HEK293T (cell line): ENCODE measurements around the gene ABI3BP.

Source experiments
- CTCF ChIA-PET: fragments of 350-600 bp; formaldehyde crosslinking; extraction: SDS; loops from one replicate; lab custom pipeline; 2021; ENCODE audit warnings: antibody characterized with exemption, inconsistent platforms; lab: Yijun Ruan, JAX
- POLR2A ChIA-PET: fragments of 350-600 bp; formaldehyde crosslinking; extraction: SDS; loops from one replicate; lab custom pipeline; 2020; ENCODE audit warnings: antibody characterized with exemption, inconsistent platforms; lab: Yijun Ruan, JAX
- DNase-seq: peaks from one replicate; pipeline ENCODE4 v3.0.0; 2012; ENCODE audit warnings: mixed read lengths; ENCODE audit errors: extremely low spot score
- ARNT ChIP-seq: fragments of 450-650 bp; IDR thresholded peaks from 2 replicates; pipeline ENCODE4 v1.6.1; 2017; ENCODE audit warnings: mild to moderate bottlenecking
- BHLHE40 ChIP-seq: fragments of 450-650 bp; IDR thresholded peaks from 2 replicates; pipeline ENCODE4 v1.6.1; 2016; ENCODE audit warnings: mild to moderate bottlenecking, moderate library complexity, borderline replicate concordance
- CTBP1 ChIP-seq: fragments of 450-650 bp; IDR thresholded peaks from 2 replicates; pipeline ENCODE4 v1.6.1; 2016; ENCODE audit warnings: borderline replicate concordance
- ELF4 ChIP-seq: fragments of 450-650 bp; IDR thresholded peaks from 2 replicates; pipeline ENCODE4 v1.6.1; 2017; ENCODE audit warnings: antibody characterized with exemption
- FOXA1 ChIP-seq: fragments of 450-650 bp; IDR thresholded peaks from 2 replicates; pipeline ENCODE4 v1.6.1; 2016; ENCODE audit warnings: mild to moderate bottlenecking
- FOXK2 ChIP-seq: fragments of 450-650 bp; IDR thresholded peaks from 2 replicates; pipeline ENCODE4 v1.6.1; 2016; ENCODE audit warnings: mild to moderate bottlenecking
- FOXM1 ChIP-seq: fragments of 450-650 bp; IDR thresholded peaks from 2 replicates; pipeline ENCODE4 v1.6.1; 2017; ENCODE audit warnings: mild to moderate bottlenecking, borderline replicate concordance
- HDGF ChIP-seq: fragments of 450-650 bp; IDR thresholded peaks from 2 replicates; pipeline ENCODE4 v1.6.1; 2017; ENCODE audit warnings: antibody characterized with exemption, borderline replicate concordance
- L3MBTL2 ChIP-seq: fragments of 450-650 bp; conservative IDR thresholded peaks from 2 replicates; pipeline ENCODE4 v1.6.1; 2016; ENCODE audit warnings: mild to moderate bottlenecking
- LEF1 ChIP-seq: fragments of 450-650 bp; IDR thresholded peaks from 2 replicates; pipeline ENCODE4 v1.6.1; 2017; ENCODE audit warnings: mild to moderate bottlenecking, borderline replicate concordance
- NFRKB ChIP-seq: fragments of 450-650 bp; IDR thresholded peaks from 2 replicates; pipeline ENCODE4 v1.6.1; 2016; ENCODE audit warnings: mild to moderate bottlenecking, moderate library complexity
- SP1 ChIP-seq: fragments of 450-650 bp; IDR thresholded peaks from 2 replicates; pipeline ENCODE4 v1.6.1; 2017
- SUZ12 ChIP-seq: fragments of 450-650 bp; IDR thresholded peaks from 2 replicates; pipeline ENCODE4 v1.6.1; 2016; ENCODE audit warnings: mild to moderate bottlenecking
- TARDBP ChIP-seq: fragments of 450-650 bp; IDR thresholded peaks from 2 replicates; pipeline ENCODE4 v1.6.1; 2016
- ZNF384 ChIP-seq: fragments of 450-650 bp; IDR thresholded peaks from 2 replicates; pipeline ENCODE4 v1.6.1; 2016
- TF ChIP-seq, protein P1 (sequence below): fragments of 450-650 bp; IDR thresholded peaks from 2 replicates; pipeline ENCODE4 v1.6.1; 2016

ABI3BP gene

DNA sequence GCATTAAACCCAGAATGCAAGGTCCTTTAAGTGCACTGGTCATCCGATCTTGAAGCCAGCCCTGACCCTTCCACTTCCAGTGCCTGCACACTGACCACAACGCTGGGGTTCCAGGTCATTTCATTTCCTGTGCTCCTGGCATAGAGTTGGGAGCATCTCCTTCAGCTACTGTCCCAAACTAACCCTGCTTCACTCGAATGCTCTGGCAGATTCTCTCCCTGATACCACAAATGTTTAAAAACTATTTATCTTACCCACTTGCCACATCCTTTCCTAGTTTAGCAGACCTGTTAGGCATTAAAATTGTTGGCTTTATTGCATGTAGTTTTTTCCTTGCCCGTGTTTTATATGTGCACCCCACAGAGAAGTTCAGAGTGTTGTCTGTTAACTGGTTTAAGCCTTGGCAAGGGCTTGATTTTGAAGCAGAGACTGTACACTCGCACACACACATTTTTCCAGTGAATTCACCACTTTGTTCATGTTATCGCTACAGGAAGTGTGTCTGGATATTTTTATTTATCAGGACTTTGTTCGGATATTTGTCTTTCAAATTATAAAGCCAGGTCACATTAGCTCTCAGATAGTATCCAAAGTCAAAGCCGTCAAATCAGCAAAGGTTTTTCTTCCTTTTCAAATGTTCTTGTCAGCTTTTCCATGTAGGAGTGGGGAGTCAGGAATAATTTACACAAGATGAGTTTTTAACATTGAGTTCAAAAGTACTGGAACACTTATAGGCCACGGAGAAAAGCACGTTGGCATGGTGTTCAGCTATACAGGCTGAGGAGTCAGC lies 77.3 kb downstream of the ABI3BP start:
- ChIA-PET POLR2A (no interaction called here), CTCF (no interaction called here)
- DNase-seq: no peak
- no peak for TF ChIP-seq FOXK2
- TF ChIP-seq FOXA1: no peak
- no peak for TF ChIP-seq ZNF384
- no peak for TF ChIP-seq ELF4
- no peak for TF ChIP-seq CTBP1
- TF ChIP-seq, protein P1, sequence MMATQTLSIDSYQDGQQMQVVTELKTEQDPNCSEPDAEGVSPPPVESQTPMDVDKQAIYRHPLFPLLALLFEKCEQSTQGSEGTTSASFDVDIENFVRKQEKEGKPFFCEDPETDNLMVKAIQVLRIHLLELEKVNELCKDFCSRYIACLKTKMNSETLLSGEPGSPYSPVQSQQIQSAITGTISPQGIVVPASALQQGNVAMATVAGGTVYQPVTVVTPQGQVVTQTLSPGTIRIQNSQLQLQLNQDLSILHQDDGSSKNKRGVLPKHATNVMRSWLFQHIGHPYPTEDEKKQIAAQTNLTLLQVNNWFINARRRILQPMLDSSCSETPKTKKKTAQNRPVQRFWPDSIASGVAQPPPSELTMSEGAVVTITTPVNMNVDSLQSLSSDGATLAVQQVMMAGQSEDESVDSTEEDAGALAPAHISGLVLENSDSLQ: no peak
- TF ChIP-seq FOXM1: no peak
- no peak for TF ChIP-seq SUZ12
- no peak for TF ChIP-seq ARNT
- TF ChIP-seq HDGF: no peak
- TF ChIP-seq LEF1: no peak
- TF ChIP-seq SP1: no peak
- TF ChIP-seq NFRKB: no peak
- no peak for TF ChIP-seq L3MBTL2
- TF ChIP-seq TARDBP: no peak
- no peak for TF ChIP-seq BHLHE40

DNA sequence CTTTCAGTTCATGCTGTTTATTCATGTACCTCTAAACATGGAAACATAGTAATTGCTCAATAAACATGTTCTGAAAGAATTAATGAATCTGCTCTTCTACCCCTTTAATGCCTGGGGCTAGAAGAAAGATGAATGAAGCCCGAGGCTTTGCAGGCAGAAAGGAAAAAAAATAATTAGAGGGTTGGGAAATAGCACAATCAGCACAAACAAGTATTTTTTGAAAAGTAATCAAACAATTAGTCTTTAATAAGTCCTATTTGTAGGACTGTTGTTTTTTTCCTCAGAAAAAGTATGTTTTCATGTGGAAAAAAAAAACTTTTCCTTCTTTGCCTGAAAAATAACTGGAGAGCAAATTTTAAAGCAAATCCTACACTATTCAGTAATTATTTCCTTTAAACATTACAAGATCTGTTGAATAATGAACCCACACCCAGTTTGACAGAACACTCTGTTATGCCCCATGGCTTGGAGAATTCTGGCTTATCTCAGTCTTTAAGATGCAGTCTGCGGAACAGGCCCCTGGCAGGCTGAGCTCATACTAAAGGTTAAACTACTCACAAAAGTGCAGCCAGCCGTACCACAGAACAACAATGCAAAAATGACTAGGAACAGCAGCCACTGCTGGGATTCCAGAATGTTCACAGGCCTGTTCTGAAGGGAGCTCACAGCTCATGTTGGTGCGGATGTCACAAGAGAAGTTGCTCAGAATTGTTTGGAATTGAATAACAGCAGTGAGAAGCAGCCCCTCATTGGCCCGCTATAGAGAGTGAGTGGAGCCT lies 79.2 kb downstream of the ABI3BP start:
- POLR2A ChIA-PET: no interaction called here
- CTCF ChIA-PET: no interaction called here
- no peak for TF ChIP-seq SP1
- no peak for TF ChIP-seq BHLHE40
- no peak for TF ChIP-seq FOXK2
- no peak for TF ChIP-seq SUZ12
- no peak for TF ChIP-seq LEF1
- TF ChIP-seq, protein P1: no peak
- no peak for TF ChIP-seq HDGF
- TF ChIP-seq NFRKB: no peak
- TF ChIP-seq TARDBP: no peak
- TF ChIP-seq FOXM1: no peak
- TF ChIP-seq CTBP1: no peak
- no peak for TF ChIP-seq ARNT
- TF ChIP-seq ZNF384: no peak
- DNase-seq: no peak

- TF ChIP-seq ARNT: no peak
- no peak for TF ChIP-seq SP1
- no peak for TF ChIP-seq ZNF384
- TF ChIP-seq FOXK2: no peak
- TF ChIP-seq TARDBP: no peak
- no peak for TF ChIP-seq FOXM1
- no peak for TF ChIP-seq LEF1
- no peak for TF ChIP-seq SUZ12
- TF ChIP-seq ELF4: no peak
- ChIA-PET POLR2A (no interaction called here), CTCF (no interaction called here)
- no peak for DNase-seq
Observed at GRCh38 chr3:100912976-100913545, 80.2 kb downstream of the ABI3BP start.

GRCh38 chr3:100912571-100912970 lies 80.7 kb downstream of the ABI3BP start:
- no peak for TF ChIP-seq NFRKB
- TF ChIP-seq HDGF: no peak
- no peak for TF ChIP-seq SP1
- no peak for TF ChIP-seq LEF1
- no peak for TF ChIP-seq TARDBP
- no peak for TF ChIP-seq ZNF384
- TF ChIP-seq FOXM1: no peak
- TF ChIP-seq L3MBTL2: no peak
- no peak for TF ChIP-seq SUZ12
- TF ChIP-seq, protein P1: no peak
- TF ChIP-seq BHLHE40: no peak
- no peak for TF ChIP-seq ELF4
- no peak for TF ChIP-seq ARNT
- no peak for TF ChIP-seq CTBP1
- TF ChIP-seq FOXK2: no peak
- no peak for TF ChIP-seq FOXA1
- ChIA-PET POLR2A (no interaction called here), CTCF (no interaction called here)
- no peak for DNase-seq

- DNase-seq: no peak
- no peak for TF ChIP-seq TARDBP
- no peak for TF ChIP-seq FOXK2
- no peak for TF ChIP-seq ARNT
- TF ChIP-seq, protein P1: no peak
- TF ChIP-seq HDGF: no peak
- TF ChIP-seq SUZ12: no peak
- TF ChIP-seq FOXM1: no peak
- TF ChIP-seq BHLHE40: no peak
- no peak for TF ChIP-seq NFRKB
- TF ChIP-seq SP1: no peak
- no peak for TF ChIP-seq FOXA1
- no peak for TF ChIP-seq ELF4
- TF ChIP-seq ZNF384: no peak
- TF ChIP-seq LEF1: no peak
- POLR2A ChIA-PET: no interaction called here
- CTCF ChIA-PET: no interaction called here
Observed at GRCh38 chr3:100911956-100912355, 81.3 kb downstream of the ABI3BP start.
